Uterus (tissue), 4 donors: ENCODE data around the gene NBEAL2. TPM values are rescaled to one million over a fixed set of nuclear protein-coding genes. Genes with fewer than 3 reads are reported as not detected.

Source experiments
- DNase-seq, 2 donors: peaks; one replicate each; pipeline ENCODE4 v3.0.0-alpha.2; 2019 to 2020
- H3K27ac ChIP-seq, 2 donors: fragments of 200-600 bp; sonication (generic); 1 replicate in 1 of 2; 2 replicates in 1 of 2; pipeline ENCODE4 v1.5.1; 2016 to 2018
- H3K27me3 ChIP-seq, 2 donors: fragments of 200-600 bp; sonication (generic); one replicate each; pipeline ENCODE4 v1.5.1; 2018 to 2019; ENCODE audit warnings: control low read depth in 1 of 2
- H3K36me3 ChIP-seq, 2 donors: fragments of 200-600 bp; sonication (generic); one replicate each; pipeline ENCODE4 v1.5.1; 2019; ENCODE audit warnings: control low read depth in 1 of 2
- H3K4me1 ChIP-seq, 2 donors: fragments of 200-600 bp; sonication (generic); one replicate each; pipeline ENCODE4 v1.5.1; 2018 to 2019; ENCODE audit warnings: control low read depth in 1 of 2
- H3K4me3 ChIP-seq, 2 donors: fragments of 200-600 bp; sonication (generic); 1 replicate in 1 of 2; 2 replicates in 1 of 2; pipeline ENCODE4 v1.5.1; 2018 to 2019; ENCODE audit warnings: mild to moderate bottlenecking in 1 of 2
- H3K9me3 ChIP-seq, 2 donors: fragments of 200-600 bp; sonication (generic); one replicate each; pipeline ENCODE4 v1.5.1; 2019; ENCODE audit warnings: control low read depth in 1 of 2
- POLR2A ChIP-seq, 2 donors: fragments of 450-650 bp; IDR thresholded peaks; one replicate each; pipeline ENCODE4 v1.6.1; 2016; ENCODE audit warnings: antibody characterized with exemption in 2 of 2, mild to moderate bottlenecking in 1 of 2, moderate library complexity in 1 of 2
- intact Hi-C: fragments of 100-400 bp; cut with DNase I; formaldehyde crosslinking; loops from one replicate; pipeline ENCODE4 v1.15.1; 2023; ENCODE audit warnings: low total_unique reads
- total RNA-seq, 4 donors: library from RNA; depleted of rRNA in 3 of 4; stranded (reverse); fragments of >200 nt in 3 of 4; gene quantifications; one replicate each; pipeline versions ENCODE4 v1.1.0 to v1.2.4, GENCODE V29; 2014 to 2023
- TF ChIP-seq, protein P1 (sequence below), 4 experiments: fragments of 200-600 bp in 2 of 4; fragments of 450-650 bp in 2 of 4; sonication (generic) in 2 of 4; IDR thresholded peaks; one replicate each; pipeline ENCODE4 v1.5.1; 2016 to 2019; ENCODE audit warnings: antibody characterized with exemption in 4 of 4, mild to moderate bottlenecking in 2 of 4, moderate library complexity in 1 of 4
- donor health status: DM: yes; HTN: yes; CAD: no.

NBEAL2 gene
- total RNA-seq, 4 donors from 2014 or later: 13.1 to 41.1 (median 23.8) TPM

DNA sequence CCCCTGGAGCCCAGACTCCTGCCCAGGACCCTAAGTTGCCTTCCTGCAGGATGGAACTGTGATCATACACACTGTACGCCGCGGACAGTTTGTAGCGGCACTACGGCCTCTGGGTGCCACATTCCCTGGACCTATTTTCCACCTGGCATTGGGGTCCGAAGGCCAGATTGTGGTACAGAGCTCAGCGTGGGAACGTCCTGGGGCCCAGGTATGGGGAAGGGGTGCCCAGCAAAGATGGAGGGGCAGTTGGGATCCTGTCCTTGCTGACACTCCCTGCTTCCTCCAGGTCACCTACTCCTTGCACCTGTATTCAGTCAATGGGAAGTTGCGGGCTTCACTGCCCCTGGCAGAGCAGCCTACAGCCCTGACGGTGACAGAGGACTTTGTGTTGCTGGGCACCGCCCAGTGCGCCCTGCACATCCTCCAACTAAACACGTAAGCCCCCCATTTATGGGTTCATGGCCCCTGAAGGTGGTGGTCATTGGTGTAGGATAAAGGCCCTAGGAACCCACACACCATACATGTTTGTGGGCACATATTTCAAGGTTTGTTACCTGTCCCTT is 28.8 kb downstream of the NBEAL2 start:
- Histone ChIP-seq H3K9me3 (no peaks in the 10 kb centered on the region), H3K36me3 (no peaks in the 10 kb centered on the region), H3K4me3 (no peak overlapping the region), H3K27ac (no peak overlapping the region), H3K4me1 (peaks cover 0 to 8% of the 10 kb centered on the region in 2 donors), H3K27me3 (no peaks in the 10 kb centered on the region)
- TF ChIP-seq, protein P1, sequence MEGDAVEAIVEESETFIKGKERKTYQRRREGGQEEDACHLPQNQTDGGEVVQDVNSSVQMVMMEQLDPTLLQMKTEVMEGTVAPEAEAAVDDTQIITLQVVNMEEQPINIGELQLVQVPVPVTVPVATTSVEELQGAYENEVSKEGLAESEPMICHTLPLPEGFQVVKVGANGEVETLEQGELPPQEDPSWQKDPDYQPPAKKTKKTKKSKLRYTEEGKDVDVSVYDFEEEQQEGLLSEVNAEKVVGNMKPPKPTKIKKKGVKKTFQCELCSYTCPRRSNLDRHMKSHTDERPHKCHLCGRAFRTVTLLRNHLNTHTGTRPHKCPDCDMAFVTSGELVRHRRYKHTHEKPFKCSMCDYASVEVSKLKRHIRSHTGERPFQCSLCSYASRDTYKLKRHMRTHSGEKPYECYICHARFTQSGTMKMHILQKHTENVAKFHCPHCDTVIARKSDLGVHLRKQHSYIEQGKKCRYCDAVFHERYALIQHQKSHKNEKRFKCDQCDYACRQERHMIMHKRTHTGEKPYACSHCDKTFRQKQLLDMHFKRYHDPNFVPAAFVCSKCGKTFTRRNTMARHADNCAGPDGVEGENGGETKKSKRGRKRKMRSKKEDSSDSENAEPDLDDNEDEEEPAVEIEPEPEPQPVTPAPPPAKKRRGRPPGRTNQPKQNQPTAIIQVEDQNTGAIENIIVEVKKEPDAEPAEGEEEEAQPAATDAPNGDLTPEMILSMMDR (IDR thresholded peaks at IDR 0.05): no peak
- TF ChIP-seq POLR2A (IDR thresholded peaks at IDR 0.05): no peak
- intact Hi-C loops: no loop called here
- peak in 1 of 2 donors; percentile 17 for DNase-seq

DNA sequence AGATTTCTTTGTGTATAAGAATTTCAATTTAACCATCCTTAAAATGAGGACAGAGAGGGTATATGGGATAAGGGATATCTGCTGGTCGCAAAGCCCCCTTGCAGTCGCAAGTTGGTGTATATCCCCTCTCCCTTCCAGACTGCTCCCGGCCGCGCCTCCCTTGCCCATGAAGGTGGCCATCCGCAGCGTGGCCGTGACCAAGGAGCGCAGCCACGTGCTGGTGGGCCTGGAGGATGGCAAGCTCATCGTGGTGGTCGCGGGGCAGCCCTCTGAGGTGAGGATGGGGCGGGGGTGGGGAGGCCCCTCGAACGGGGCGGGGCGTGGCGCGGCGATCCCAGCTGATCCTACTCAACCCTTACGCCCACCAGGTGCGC is 29.4 kb downstream of the NBEAL2 start:
- no peaks in the 10 kb centered on the region for H3K27me3 ChIP-seq
- intact Hi-C loops: no loop called here
- DNase-seq: no peak
- H3K27ac ChIP-seq: peak overlapping the region; percentile 73 to 83
- peaks cover 0 to 8% of the 10 kb centered on the region in 2 donors for H3K4me1 ChIP-seq
- H3K9me3 ChIP-seq: no peaks in the 10 kb centered on the region
- no peak for TF ChIP-seq POLR2A (IDR thresholded peaks at IDR 0.05)
- TF ChIP-seq, protein P1 (IDR thresholded peaks at IDR 0.05): no peak
- H3K36me3 ChIP-seq: no peaks in the 10 kb centered on the region
- peak overlapping the region; percentile 48 to 62 for H3K4me3 ChIP-seq

GRCh38 chr3:47009225-47010110 is 30.0 kb downstream of the NBEAL2 start:
- H3K4me3 ChIP-seq: peak overlapping the region; percentile 48 to 62
- TF ChIP-seq POLR2A (IDR thresholded peaks at IDR 0.05): peak; percentile 81 to 93
- TF ChIP-seq, protein P1 (IDR thresholded peaks at IDR 0.05): peak in 1 of 4 experiments; percentile 4
- no peaks in the 10 kb centered on the region for H3K36me3 ChIP-seq

DNA sequence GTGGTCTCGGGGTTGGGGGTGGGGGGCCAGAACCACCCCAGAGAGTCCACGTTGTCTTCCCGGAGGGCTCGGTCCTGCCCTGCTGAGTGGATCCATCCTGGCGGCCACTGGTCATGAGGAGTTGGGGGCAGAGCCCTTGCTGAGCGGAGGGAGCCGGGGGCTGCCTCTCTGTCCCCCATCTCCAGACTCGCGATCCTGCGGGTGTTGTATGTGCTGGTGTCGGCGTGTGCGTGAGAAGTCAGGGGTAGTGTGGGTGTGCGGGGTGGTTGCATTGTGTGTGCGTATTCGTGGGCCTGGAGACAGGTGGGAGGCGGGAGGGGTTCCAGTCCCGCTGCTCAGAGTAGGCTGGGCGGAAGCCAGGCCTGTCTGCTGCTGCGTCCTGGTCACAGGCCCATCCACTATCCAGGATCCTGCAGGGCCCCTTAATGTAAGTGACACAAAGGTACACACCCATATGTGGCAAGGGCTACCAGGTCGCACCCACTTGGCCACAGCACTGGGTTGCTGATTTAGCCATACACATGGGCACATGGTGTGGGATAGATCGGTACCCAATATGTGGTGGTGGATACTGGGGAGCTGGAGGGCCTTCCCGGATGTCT is 30.7 kb downstream of the NBEAL2 start:
- TF ChIP-seq POLR2A (IDR thresholded peaks at IDR 0.05): no peak
- TF ChIP-seq, protein P1 (IDR thresholded peaks at IDR 0.05): no peak
- intact Hi-C loops: no loop called here
- H3K27me3 ChIP-seq: no peaks in the 10 kb centered on the region
- peak overlapping the region; percentile 83 to 86 for H3K27ac ChIP-seq
- peak in 1 of 2 donors; percentile 26 for DNase-seq
- peaks cover 0 to 8% of the 10 kb centered on the region in 2 donors for H3K4me1 ChIP-seq
- H3K4me3 ChIP-seq: peak overlapping the region; percentile 48 to 62
- H3K36me3 ChIP-seq: no peaks in the 10 kb centered on the region
- H3K9me3 ChIP-seq: no peaks in the 10 kb centered on the region

More at GRCh38 chr3:47009225-47010110, 30.0 kb downstream of the NBEAL2 start:
- intact Hi-C loops: no loop called here
- no peaks in the 10 kb centered on the region for H3K27me3 ChIP-seq
- peak; percentile 91 to 94 for DNase-seq
- peak overlapping the region; percentile 83 to 86 for H3K27ac ChIP-seq
- peaks cover 0 to 8% of the 10 kb centered on the region in 2 donors for H3K4me1 ChIP-seq
- no peaks in the 10 kb centered on the region for H3K9me3 ChIP-seq
